Measurements from ENCODE around the gene FBXW11.

DNA sequence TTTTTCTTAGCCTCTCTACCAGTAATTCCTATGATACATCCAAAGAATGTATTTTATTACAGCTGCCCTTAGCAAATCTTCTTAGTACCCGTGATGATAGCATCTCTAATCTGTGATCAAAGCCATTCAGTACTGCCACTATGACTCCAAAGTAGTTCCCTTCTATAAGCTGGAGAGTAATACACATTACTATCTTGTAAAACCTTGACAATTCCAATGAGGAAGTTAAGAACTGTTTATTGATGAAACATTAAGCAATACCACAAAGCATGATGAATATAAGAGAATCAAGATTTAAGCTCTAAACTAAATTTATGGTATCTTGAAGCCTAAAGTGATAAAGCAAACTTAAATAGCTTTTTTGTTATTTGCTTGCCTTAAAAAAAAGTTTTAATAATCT lies 134.7 kb downstream of the FBXW11 start:
- TF ChIP-seq, protein P1, sequence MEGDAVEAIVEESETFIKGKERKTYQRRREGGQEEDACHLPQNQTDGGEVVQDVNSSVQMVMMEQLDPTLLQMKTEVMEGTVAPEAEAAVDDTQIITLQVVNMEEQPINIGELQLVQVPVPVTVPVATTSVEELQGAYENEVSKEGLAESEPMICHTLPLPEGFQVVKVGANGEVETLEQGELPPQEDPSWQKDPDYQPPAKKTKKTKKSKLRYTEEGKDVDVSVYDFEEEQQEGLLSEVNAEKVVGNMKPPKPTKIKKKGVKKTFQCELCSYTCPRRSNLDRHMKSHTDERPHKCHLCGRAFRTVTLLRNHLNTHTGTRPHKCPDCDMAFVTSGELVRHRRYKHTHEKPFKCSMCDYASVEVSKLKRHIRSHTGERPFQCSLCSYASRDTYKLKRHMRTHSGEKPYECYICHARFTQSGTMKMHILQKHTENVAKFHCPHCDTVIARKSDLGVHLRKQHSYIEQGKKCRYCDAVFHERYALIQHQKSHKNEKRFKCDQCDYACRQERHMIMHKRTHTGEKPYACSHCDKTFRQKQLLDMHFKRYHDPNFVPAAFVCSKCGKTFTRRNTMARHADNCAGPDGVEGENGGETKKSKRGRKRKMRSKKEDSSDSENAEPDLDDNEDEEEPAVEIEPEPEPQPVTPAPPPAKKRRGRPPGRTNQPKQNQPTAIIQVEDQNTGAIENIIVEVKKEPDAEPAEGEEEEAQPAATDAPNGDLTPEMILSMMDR (conservative IDR thresholded peaks at IDR 0.05 in 1 of 2, IDR thresholded peaks at IDR 0.05 in 1 of 2; ENCODE audit: extremely low read depth in 1 of 2, insufficient read depth in 1 of 2, low read depth in 1 of 2, low read length in 2 of 2) = no peak
- no peak for TF ChIP-seq EZH2 (IDR thresholded peaks at IDR 0.05; ENCODE audit: borderline replicate concordance, low read length)
